GM18499 (cell line): ENCODE results near the gene KRT71.

Source experiments
- ATAC-seq: cut with Tn5 transposase; IDR thresholded peaks from one replicate; pipeline ENCODE4 v1.9.1; 2021; ENCODE audit warnings: moderate number of reproducible peaks; ENCODE audit not compliant: insufficient read depth, unreplicated experiment

KRT71 gene

GRCh38 chr12:52524241-52524897 lies 28.6 kb downstream of the KRT71 start:
- no peak for ATAC-seq

- no peak for ATAC-seq
These were observed 29.1 kb downstream of the KRT71 start for GRCh38 chr12:52523824-52524223.

DNA sequence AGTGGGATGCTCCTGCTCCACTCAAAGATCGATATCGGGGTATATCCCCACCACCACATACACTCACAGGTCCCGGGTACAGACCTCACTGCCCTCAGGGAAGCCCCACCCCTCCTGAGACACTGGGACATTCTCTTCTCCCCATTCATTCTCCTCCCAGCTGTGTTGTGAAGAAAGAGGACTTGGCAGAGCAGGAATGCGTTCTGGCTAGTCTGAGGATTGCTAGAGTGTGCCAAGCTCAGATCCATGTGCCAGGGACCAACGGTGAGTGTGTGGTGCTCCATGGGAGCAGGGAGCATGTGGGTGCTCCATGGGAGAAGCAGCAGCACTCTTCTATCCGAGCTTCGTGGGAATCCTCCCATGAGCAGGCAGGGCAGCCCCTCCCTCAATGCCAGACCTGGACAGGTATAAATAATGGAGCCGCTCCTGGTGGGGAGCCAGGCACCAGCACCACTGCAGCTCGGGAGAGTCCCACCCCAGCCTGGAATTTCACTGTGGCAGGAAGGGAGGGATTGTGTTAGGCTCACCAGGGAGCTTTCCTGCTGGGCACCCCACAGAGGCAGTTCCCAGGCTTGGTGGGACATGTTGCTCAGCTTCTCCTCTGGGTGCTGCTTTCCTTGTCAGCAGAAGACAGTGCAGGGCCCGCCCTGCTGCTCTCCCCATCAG lies 30.5 kb downstream of the KRT71 start:
- no peak for ATAC-seq

GRCh38 chr12:52521568-52522266 lies 31.2 kb downstream of the KRT71 start:
- no peak for ATAC-seq

DNA sequence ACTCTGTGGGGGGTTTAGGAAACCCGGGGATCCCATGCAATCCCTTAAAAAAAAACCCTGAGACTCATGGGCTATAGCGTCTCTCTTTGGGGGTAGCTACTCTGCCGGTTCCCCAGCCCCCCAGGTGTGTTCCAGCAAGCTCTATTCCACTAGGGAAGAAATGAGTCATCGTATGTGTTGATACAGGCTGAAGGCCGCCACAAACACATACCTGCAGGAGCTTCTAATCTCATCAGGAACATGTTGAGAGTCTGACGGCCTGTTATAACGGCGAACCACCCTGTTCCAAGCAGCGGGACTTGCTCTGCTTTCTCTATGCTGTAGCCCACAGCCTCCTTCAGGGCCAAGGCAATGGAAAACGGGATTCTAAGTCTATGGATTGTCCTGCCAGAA lies 31.8 kb downstream of the KRT71 start:
- ATAC-seq: no peak

DNA sequence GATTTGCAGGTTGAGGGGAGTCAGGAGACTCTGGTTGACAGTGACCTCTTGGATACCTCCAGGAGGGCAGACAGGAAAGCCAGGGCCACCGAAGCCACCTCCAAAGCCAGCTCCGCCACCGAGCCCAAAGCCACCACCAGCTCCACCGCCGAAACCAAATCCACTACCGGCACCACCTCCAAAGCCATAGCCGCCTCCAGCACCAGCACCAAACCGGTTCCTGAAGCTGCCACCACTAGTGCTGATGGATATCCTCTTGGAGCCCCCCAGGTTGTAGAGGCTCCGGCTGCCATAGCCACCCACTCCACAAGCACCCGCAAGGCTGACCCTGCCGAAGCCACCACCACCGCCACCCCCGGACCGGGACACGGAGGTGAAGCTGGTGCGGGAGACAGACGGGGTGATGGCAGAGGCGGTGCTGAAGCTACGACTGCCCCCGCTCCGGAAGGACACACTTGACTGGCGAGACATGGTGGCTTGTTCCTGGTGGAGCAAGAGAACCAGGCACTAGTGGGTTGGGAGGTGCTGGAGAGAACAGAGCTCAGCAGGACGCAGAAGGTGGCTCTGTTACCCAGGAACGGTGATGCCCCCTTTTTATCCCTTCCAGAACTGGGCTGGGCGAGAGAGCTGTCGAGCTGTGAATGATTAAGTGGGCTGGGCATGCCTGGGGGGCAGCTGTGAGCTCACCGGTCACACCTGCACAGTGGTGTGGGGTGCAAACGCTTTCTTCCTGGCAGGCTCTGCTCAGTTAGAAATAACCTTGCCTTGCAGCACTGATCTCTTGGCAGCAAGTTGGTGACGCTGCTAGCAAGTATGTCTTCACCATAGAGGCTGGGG lies 32.9 kb downstream of the KRT71 start, which contains the start of gene KRT5:
Gene KRT5 (minus strand): TSS at position 569 of the 837 bp plus-strand sequence. CDS start 98 bp downstream, at position 471.
- ATAC-seq: no peak

DNA sequence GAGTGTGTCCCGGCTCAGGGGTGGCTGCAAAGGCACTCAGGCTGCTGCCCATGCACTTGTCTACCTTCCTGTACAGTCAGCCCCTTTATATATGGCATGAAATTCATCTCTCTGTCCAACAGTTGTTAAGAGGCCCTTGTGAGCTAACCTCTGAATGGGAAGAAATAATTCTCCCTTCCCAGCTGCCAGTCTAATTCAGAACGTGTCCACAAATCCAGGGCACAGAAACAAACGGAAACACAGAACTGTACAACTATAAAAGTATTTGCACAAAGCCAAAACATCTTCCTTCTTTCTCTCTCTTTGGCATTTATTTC lies 33.6 kb downstream of the KRT71 start:
- ATAC-seq: no peak

DNA sequence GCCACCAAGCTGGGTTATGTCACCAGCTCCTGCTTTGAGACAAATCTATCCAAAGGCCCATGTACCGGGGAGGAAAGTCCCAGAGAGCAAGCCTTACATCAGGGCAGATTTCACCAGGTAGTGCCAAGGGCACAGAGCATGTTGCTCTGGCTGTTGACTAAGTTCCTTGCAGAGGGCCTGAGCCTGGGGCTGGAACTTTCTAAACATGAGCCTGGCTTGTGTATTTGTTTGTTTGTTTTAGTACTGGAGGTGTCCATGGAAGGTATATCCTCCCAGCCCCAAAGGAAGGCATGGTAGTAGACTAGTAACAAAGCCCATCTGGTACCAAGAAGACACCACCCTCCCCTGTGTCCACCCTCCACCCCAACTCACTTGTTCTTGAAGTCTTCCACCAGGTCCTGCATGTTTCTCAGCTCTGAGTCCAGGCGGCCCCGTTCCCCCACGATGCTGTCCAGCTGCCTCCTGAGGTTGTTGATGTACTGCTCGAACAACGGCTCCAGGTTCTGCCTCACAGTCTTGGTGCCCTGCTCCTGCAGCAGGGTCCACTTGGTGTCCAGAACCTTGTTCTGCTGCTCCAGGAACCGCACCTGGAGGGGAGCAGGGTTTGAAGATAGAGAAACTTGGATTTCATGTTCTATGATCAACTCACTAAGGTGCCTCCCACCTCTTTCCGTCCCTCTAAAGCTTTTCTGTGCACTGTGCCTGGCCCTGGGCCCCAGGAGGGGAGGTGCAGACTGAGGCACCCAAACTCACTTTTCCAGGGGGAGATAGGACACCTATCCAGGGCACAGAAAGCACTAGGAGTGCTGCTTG lies 34.2 kb downstream of the KRT71 start:
- no peak for ATAC-seq

DNA sequence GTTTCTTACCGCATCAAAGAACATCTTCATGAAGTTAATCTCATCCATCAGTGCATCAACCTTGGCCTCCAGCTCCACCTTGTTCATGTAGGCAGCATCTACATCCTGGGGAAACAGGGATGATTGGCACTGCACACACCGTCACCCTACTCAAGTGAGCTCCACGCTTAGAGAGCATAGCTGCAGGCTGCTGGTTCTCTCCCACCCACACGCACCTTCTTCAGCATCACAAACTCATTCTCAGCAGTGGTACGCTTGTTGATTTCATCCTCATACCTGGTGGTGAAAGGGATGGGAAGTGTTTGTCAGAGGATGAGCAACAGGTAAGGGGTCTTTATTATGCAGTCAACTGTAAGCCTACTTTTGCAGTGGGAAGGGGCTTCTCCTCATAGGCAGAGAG lies 35.1 kb downstream of the KRT71 start:
- no peak for ATAC-seq

DNA sequence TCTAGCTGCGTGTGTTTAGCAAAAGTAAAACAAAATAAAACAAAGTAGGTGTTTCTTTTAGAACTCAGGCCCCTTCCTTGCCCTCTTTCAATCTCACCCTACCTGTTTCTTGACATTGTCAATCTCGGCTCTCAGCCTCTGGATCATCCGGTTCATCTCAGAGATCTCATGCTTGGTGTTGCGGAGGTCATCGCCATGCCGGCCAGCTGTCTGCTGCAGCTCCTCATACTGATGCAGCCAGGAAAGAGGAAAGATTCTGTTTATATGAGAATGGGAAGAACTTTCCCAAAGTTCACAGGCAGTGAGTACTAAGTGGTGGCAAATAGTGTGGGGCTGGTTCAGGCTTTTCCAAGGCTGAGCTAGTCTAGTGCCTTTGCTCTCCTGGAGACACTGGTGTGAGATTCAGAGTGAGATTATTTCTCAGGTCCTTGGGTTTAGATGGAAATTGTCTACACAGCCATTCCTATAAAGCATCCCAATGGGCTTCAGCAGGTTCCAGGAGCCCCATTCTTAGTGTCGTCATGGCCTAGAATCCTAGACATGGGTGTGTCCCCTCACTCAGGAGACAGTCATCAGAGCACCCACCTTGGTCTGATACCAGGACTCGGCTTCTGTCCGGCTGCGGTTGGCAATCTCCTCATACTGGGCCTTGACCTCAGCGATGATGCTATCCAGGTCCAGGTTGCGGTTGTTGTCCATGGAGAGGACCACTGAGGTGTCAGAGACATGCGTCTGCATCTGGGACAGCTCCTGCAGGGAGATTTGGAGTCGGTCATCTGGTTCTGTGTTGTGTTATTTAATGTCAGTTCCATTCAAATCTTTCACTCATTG lies 35.7 kb downstream of the KRT71 start:
- no peak for ATAC-seq

DNA sequence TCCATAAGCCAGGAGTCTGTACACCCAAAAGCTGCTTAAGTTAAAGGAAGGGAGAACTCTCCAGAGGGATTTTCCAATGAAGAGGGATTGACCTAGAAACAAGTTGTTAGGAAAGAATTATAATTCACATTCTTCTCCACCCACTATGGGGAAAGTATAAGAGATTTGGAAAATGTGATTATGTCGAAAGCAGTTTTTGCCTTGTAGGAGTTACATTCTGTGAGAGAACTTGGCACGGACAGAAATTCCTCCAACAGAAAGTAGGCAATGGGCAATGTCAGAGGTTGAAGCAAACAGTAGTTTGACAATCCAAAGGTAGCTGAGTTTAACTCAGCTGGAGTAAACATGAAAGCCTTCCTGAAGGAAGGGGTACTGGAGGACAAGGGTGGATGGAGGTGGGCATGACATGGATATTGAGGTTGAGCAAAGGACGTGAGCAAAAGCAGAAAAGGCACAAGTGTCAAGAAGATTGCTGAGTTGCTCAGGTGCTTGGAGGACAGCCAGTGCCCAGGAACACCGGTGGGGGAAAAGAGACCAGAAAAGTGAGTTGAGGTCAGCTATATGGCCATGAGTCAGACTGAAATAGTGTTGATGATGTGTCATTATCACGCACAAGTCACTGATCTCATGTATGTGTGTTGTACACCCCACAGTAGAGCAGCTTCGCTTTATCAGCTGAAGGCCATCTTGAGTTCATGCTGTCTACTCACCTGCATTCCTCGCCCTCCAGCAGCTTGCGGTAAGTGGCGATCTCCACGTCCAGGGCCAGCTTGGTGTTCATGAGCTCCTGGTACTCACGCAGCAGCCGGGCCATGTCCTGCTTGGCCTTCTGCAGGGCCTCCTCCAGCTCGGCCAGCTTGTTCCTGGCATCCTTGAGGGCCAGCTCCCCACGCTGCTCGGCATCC lies 36.8 kb downstream of the KRT71 start:
- no peak for ATAC-seq

GRCh38 chr12:52515319-52515646 lies 37.7 kb downstream of the KRT71 start:
- ATAC-seq: no peak

GRCh38 chr12:52514471-52515318 lies 38.2 kb downstream of the KRT71 start:
- no peak for ATAC-seq

DNA sequence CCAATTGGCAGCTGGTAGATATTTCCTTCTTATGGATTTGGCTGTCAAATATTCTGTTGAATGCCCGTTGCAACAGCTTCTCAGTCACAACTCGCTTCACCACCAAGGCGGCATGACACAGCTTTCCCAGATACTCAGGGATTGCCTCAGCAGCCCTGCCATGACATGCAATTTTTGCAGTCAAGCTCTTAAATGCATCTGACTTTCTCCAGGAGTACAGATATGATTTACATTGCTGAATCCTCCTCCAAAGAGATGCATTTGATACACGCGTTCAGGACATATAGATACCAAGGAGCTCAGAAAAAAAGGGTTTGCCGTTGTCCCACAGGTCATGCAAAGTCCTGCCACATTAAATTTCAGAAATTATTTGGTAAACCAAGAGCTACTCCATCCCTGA lies 39.2 kb downstream of the KRT71 start:
- no peak for ATAC-seq

- ATAC-seq: no peak
These were observed 44.7 kb downstream of the KRT71 start for GRCh38 chr12:52508211-52508610.

GRCh38 chr12:52506858-52507715 lies 45.9 kb downstream of the KRT71 start:
- ATAC-seq: no peak
